ENCODE data around the gene FEN1. TPM values are rescaled to one million over a fixed set of nuclear protein-coding genes. Genes with fewer than 3 reads are reported as not detected.

FEN1 gene
- total RNA-seq, 1 experiment from 2014 or later = 89.5 TPM

- H2AFZ ChIP-seq (ENCODE audit: low read depth, low read length, poor library complexity, severe bottlenecking) = no peak overlapping the region
- DNase-seq (ENCODE audit: low read depth, low spot score) (no peak), ATAC-seq (no peak)
- H3K79me2 ChIP-seq (ENCODE audit: insufficient read depth, low read length) = no peaks in the 10 kb centered on the region
- POLR2A ChIA-PET = no interaction called here
- no peak overlapping the region for H3K27ac ChIP-seq (ENCODE audit: low read depth, low read length)
- intact Hi-C loops (cut with micrococcal nuclease) = no loop called here
- H3K4me3 ChIP-seq (replicated peaks in 1 of 2; ENCODE audit: low read depth in 1 of 2, low read length in 2 of 2) = no peak overlapping the region
- H3K27me3 ChIP-seq (ENCODE audit: insufficient read depth, low read length) = no peaks in the 10 kb centered on the region
- RAD21 ChIA-PET (ENCODE audit: low non-redundant PET in 1 of 2, low total read pairs in 2 of 2, uncharacterized antibody in 2 of 2, unreplicated experiment in 2 of 2) = no interaction called here
- no peaks in the 10 kb centered on the region for H4K20me1 ChIP-seq (ENCODE audit: insufficient read depth)
- no peak for TF ChIP-seq SIN3A (IDR thresholded peaks at IDR 0.05; ENCODE audit: low read depth)
- no peaks in the 10 kb centered on the region for H3K9me3 ChIP-seq (ENCODE audit: control insufficient read depth in 1 of 2, insufficient read depth in 1 of 2, low read depth in 1 of 2, low read length in 2 of 2)
- no peaks in the 10 kb centered on the region for H3K4me1 ChIP-seq (ENCODE audit: control insufficient read depth in 1 of 2, insufficient read depth in 2 of 2, low read length in 2 of 2)
- no peaks in the 10 kb centered on the region for H3K9me2 ChIP-seq (ENCODE audit: insufficient read depth)
- BruUV-seq (replicated peaks) = no TSS peak
- CTCF ChIA-PET = no interaction called here
- H3K4me2 ChIP-seq (ENCODE audit: low read length) = no peak overlapping the region
- no peak overlapping the region for H3K9ac ChIP-seq (ENCODE audit: low read length)
- H3K36me3 ChIP-seq (ENCODE audit: control insufficient read depth in 1 of 2, insufficient read depth in 2 of 2, low read length in 2 of 2) = no peaks in the 10 kb centered on the region
These were observed 37.1 kb downstream of the FEN1 start for GRCh38 chr11:61829806-61830205.

GRCh38 chr11:61830237-61831105 lies 37.8 kb downstream of the FEN1 start:
- H3K36me3 ChIP-seq (ENCODE audit: control insufficient read depth in 1 of 2, insufficient read depth in 2 of 2, low read length in 2 of 2) = no peaks in the 10 kb centered on the region
- DNase-seq (ENCODE audit: low read depth, low spot score) = no peak
- no peak for TF ChIP-seq JUND (IDR thresholded peaks at IDR 0.05)
- no peak for TF ChIP-seq POLR2AphosphoS5 (IDR thresholded peaks at IDR 0.05; ENCODE audit: low read depth, low read length)
- no peak for TF ChIP-seq EGR1 (IDR thresholded peaks at IDR 0.05; ENCODE audit: low read depth)
- no peak for TF ChIP-seq FOSL1 (IDR thresholded peaks at IDR 0.05; ENCODE audit: low read depth)
- no peak for TF ChIP-seq ZFX (IDR thresholded peaks at IDR 0.05)
- no peak for TF ChIP-seq TCF7L2 (IDR thresholded peaks at IDR 0.05; ENCODE audit: borderline replicate concordance, extremely low read depth, insufficient read depth, insufficient read length)
- TF ChIP-seq POLR2A (IDR thresholded peaks at IDR 0.05; ENCODE audit: borderline replicate concordance, extremely low read depth, insufficient read depth, insufficient read length) = no peak
- no peak for TF ChIP-seq ZNF274 (IDR thresholded peaks at IDR 0.05; ENCODE audit: low read depth, low read length)
- no peak for TF ChIP-seq EZH2 (IDR thresholded peaks at IDR 0.05)
- no peak for TF ChIP-seq YY1 (IDR thresholded peaks at IDR 0.05; ENCODE audit: extremely low read depth, insufficient replicate concordance, low read depth, low read length)
- no peak for TF ChIP-seq CEBPB (IDR thresholded peaks at IDR 0.05; ENCODE audit: low read depth)
- TF ChIP-seq ZBTB33 (IDR thresholded peaks at IDR 0.05; ENCODE audit: extremely low read depth, insufficient replicate concordance, low read length) = no peak
- TF ChIP-seq MAX (IDR thresholded peaks at IDR 0.05) = no peak
- no peak for TF ChIP-seq ELF1 (IDR thresholded peaks at IDR 0.05; ENCODE audit: borderline replicate concordance, low read depth)
- ChIA-PET CTCF (no interaction called here), POLR2A (no interaction called here), RAD21 (ENCODE audit: low non-redundant PET in 1 of 2, low total read pairs in 2 of 2, uncharacterized antibody in 2 of 2, unreplicated experiment in 2 of 2) (no interaction called here)
- H3K9ac ChIP-seq (ENCODE audit: low read length) = no peak overlapping the region
- H4K20me1 ChIP-seq (ENCODE audit: insufficient read depth) = no peaks in the 10 kb centered on the region
- H3K27ac ChIP-seq (ENCODE audit: low read depth, low read length) = no peak overlapping the region
- H3K4me3 ChIP-seq (replicated peaks in 1 of 2; ENCODE audit: low read depth in 1 of 2, low read length in 2 of 2) = no peak overlapping the region
- no peak overlapping the region for H2AFZ ChIP-seq (ENCODE audit: low read depth, low read length, poor library complexity, severe bottlenecking)
- no TSS peak for BruUV-seq (replicated peaks)
- H3K79me2 ChIP-seq (ENCODE audit: insufficient read depth, low read length) = no peaks in the 10 kb centered on the region
- H3K9me3 ChIP-seq (ENCODE audit: control insufficient read depth in 1 of 2, insufficient read depth in 1 of 2, low read depth in 1 of 2, low read length in 2 of 2) = no peaks in the 10 kb centered on the region
- H3K4me1 ChIP-seq (ENCODE audit: control insufficient read depth in 1 of 2, insufficient read depth in 2 of 2, low read length in 2 of 2) = peaks cover 0 to 5% of the 10 kb centered on the region in 2 experiments; a peak in 1 of 4 replicates
- no peaks in the 10 kb centered on the region for H3K9me2 ChIP-seq (ENCODE audit: insufficient read depth)
- no peaks in the 10 kb centered on the region for H3K27me3 ChIP-seq (ENCODE audit: insufficient read depth, low read length)
- no peak overlapping the region for H3K4me2 ChIP-seq (ENCODE audit: low read length)
- intact Hi-C loops (cut with micrococcal nuclease) = no loop called here
- ATAC-seq = no peak

Data from HCT116 (cell line).